Fibroblast of skin of abdomen (primary cell): ENCODE results near the gene TNFSF12.

Source experiments
- DNase-seq: peaks from one replicate; pipeline ENCODE4 v3.0.0-alpha.2; 2013

TNFSF12 gene

DNA sequence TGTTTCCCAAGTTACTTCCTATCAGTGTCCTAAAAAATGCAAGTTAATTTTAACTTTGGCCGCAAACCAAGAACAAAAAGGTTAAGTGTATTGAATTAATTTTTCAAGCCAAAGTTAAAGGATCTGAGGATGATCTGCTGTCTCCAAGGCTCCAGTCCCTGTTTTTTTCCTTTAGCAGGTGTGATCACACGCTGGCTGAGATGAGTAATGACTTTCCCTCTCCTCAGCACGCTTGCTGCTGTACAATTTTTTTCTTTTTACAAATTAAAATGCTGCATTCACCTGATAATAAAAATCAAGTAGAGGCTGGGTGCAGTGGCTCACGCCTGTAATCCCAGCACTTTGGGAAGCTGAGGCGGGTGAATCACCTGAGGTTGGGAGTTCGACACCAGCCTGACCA lies 3.9 kb upstream of the TNFSF12 start:
- no peak for DNase-seq

DNA sequence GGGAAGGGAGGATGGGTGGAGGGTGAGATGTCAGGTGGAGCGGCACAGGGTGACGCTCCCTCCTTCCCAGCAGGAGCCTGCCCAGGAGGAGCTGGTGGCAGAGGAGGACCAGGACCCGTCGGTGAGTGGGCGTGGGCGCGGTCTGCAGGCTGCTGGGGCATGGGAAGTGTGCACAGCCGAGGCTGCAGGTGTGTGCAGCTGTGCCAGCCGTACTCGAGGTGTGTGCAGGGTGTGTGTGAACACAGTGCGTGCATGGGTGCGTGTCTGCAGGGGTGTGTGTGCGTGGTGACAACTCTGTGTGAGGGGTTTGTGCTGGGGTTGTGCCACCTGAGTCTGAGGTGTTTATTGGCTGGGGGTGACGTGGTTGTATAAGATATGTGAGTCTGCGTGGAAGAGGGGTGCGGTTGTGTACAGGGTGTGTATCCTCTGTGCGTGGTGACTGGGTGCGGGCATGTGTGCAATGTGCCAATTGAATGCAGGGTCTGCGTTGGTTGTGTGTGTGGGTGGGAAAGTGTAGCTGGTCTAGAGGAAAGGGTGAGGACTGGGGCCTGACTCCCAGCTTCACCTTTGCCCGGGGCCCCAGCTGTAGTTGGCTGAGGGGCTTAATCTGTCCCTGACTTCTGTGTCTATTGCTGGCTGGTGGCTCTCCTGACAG lies 670 bp downstream of the TNFSF12 start:
- DNase-seq: no peak

DNA sequence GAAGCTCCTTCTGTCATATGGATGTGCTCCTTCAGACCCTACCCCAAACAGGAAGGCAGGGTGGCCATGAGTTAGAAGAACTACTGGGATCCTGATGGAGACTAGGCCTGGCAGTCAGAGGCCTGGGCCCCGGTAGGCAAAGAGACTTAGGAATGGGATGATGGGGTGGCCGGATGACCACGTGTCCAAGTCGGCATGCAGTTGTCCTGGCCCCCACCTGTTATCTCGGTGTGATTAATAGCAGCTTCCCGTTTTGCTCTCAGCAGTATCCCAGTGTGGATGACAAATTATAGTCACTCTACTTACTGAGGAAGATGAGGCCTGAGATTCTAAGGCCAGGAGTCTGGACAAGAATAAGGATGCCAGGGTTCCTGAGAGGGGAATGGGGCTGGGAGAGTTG lies 1.5 kb downstream of the TNFSF12 start:
- no peak for DNase-seq

DNA sequence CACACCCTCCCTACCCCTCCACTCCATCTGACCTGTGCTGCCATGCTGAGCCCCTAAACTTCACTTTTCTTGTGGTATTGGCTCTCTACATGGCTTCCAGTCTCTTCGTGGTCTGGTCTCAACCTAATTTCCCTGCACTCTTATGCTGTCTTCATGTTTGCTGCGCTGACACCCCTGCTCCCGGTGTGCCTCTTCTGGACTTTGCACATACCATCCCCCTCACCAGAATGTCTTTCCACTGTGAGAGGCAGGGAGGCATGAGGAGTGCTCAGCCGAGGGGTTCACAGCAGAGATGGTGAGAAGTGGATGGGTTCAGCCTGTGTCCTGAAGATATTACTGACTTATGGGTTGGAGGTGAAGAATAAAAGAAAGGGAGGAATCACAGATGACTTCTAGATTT lies 2.5 kb downstream of the TNFSF12 start:
- no peak for DNase-seq

DNA sequence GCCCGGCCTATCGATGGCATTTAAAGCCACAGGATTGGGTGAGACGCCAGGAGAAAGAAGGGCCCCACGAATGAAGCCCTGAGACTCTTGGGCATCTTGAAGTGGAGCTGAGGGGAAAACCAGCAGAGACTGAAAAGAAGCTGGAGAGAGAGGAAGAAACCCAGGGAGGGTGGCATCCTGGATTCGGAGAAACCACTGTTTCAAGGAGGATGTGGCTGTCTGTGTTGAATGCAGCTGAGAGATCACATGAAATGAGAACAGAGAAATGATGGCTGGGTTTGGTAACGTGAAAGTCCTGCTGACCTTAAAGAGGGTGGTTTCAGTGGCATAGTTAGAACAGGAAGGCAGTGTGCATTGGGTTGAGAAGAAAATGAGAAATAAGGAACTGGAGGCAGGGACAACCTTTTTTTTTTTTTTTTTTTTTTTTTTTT lies 3.8 kb downstream of the TNFSF12 start:
- no peak for DNase-seq

DNA sequence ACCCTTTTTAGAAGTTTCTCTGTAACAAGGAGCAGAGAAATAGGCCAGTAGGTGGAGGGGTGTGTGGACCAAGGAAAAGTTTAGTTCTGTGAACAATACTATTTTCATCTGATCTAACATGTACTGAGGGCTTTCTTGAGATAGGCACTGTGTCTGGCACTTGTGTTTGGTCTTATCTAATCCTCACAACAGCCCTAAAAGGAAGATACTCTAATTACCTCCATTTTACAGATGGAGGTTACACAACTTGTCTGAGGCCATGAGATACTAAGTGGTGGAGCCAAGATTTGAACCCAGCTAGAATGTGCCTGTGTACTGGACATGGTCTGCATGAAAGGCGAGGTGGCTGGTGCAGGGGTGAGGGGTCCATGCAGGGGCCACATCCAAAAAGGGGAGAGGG lies 4.5 kb downstream of the TNFSF12 start:
- no peak for DNase-seq

DNA sequence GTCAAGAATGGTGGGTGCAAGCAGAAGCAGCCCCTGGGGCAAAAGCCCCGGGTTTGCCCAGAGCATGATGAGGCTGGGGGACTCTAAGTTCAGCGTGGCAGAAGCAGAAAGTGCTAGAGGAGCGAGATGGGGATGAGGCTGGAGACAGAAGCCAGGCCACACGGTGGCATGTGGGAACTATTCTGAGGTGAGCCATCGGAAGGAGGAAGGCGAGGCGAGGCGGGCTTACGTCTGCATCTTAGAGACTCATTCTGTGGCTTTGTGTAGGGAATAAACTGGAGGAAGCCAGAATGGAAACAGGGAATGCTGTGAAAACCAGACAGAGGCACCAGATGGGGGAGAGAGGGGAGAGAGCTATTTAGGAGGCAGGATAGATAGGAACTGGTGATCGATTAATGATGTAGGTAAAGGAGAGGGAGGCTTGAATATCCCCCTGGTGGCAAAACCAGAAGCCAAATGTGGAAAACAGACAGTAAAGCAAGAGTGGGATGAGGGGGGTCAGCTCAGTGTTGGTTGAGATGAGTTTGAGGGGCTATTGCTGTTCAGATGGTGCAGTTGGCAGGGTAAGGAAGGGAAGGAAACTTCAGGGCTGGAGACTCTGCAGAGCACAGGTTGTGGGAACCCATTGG lies 6.6 kb downstream of the TNFSF12 start:
- no peak for DNase-seq

DNA sequence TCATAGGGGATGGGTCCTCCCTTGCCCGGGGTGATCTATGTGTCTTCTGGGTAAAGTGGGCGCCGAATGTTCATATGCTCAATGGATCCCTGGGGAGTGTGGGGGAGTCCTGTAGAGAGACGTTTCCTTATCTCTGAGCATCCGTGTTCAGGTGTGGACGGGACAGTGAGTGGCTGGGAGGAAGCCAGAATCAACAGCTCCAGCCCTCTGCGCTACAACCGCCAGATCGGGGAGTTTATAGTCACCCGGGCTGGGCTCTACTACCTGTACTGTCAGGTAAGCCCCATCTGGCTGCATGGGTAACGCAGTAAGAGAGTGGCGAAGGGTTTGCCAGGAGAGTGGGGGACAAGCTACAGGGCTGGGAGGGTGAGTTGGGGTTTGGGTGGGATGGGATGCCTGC lies 7.8 kb downstream of the TNFSF12 start:
- DNase-seq: no peak

DNA sequence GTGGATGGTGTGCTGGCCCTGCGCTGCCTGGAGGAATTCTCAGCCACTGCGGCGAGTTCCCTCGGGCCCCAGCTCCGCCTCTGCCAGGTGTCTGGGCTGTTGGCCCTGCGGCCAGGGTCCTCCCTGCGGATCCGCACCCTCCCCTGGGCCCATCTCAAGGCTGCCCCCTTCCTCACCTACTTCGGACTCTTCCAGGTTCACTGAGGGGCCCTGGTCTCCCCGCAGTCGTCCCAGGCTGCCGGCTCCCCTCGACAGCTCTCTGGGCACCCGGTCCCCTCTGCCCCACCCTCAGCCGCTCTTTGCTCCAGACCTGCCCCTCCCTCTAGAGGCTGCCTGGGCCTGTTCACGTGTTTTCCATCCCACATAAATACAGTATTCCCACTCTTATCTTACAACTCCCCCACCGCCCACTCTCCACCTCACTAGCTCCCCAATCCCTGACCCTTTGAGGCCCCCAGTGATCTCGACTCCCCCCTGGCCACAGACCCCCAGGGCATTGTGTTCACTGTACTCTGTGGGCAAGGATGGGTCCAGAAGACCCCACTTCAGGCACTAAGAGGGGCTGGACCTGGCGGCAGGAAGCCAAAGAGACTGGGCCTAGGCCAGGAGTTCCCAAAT lies 8.4 kb downstream of the TNFSF12 start:
- no peak for DNase-seq

DNA sequence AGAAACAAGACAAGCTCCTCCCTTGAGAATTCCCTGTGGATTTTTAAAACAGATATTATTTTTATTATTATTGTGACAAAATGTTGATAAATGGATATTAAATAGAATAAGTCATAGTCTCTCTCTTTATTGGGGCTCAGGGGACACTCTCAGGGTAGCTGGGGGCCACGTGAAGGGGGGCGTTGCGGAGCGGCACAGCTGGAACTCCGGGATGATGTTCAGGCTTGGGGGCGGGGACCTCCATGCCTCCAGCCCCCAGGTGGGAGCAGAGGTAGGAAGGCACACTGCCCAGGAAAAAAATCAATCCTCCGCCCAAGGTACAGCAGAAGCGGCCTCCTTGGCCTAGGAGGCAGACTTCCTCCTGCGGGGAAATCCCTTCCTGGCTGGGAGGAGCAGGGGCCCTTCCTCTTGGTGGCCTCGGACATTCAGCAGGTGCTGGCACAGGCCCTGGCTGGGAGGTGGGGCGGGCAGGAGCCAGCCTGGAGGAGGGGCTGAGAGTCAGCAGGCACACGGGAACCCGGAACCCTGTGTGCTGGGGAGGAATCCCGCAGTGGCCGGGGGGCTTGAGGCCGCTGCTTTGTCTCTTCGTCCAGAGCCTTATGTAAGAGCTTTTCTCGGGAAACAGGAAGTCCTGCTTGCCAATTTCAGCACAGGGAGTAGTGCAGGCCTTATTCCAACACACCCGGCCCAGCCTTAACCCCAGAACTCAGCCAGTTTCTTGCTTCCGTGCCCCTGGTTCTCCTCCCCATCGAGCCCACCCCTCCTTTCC lies 9.1 kb downstream of the TNFSF12 start:
- DNase-seq: no peak

DNA sequence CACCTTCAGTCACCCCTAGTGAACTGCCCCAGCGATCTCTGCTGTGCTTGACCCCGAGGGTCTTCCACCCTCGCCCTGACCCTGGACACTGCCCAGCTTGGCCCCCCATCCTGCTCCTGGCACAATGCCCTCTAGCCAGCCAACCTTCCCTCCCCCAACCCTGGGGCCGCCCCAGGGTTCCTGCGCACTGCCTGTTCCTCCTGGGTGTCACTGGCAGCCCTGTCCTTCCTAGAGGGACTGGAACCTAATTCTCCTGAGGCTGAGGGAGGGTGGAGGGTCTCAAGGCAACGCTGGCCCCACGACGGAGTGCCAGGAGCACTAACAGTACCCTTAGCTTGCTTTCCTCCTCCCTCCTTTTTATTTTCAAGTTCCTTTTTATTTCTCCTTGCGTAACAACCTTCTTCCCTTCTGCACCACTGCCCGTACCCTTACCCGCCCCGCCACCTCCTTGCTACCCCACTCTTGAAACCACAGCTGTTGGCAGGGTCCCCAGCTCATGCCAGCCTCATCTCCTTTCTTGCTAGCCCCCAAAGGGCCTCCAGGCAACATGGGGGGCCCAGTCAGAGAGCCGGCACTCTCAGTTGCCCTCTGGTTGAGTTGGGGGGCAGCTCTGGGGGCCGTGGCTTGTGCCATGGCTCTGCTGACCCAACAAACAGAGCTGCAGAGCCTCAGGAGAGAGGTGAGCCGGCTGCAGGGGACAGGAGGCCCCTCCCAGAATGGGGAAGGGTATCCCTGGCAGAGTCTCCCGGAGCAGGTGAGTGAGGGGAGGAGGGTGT lies 9.9 kb downstream of the TNFSF12 start, which contains the start of gene TNFSF13:
Gene TNFSF13 (plus strand): TSS at position 207 of the 776 bp plus-strand sequence. CDS start 290 bp downstream, at position 497.
- no peak for DNase-seq

DNA sequence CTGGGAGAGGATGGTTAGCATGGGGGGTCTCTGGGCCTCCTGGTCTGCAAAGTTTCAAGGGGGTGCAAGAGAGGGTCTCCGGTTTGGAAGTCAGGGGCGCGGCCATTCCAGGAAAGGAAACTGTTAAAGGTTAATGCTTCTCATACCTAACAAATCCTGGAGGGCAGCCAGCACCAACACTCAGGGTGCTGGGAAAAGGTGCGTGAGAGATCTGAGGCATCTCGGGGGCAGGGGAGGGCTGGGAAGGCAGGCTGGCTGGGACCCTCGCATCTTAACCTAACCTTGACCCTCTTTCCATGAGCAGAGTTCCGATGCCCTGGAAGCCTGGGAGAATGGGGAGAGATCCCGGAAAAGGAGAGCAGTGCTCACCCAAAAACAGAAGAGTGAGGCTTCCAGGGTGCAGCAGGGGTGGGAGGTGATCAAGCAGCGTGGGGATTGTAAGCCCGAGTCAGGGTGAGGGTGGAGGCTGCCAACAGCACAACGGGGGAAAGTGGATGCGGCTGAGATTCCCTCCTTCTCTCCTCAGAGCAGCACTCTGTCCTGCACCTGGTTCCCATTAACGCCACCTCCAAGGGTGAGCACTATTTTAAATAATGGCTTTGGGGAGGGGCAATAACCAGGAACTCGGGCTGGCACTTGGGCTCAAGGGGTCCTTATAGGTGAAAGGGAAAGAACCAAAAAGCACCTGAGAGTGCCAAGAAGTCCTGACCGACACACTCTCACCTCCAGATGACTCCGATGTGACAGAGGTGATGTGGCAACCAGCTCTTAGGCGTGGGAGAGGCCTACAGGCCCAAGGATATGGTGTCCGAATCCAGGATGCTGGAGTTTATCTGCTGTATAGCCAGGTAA lies 10.7 kb downstream of the TNFSF12 start:
- no peak for DNase-seq

DNA sequence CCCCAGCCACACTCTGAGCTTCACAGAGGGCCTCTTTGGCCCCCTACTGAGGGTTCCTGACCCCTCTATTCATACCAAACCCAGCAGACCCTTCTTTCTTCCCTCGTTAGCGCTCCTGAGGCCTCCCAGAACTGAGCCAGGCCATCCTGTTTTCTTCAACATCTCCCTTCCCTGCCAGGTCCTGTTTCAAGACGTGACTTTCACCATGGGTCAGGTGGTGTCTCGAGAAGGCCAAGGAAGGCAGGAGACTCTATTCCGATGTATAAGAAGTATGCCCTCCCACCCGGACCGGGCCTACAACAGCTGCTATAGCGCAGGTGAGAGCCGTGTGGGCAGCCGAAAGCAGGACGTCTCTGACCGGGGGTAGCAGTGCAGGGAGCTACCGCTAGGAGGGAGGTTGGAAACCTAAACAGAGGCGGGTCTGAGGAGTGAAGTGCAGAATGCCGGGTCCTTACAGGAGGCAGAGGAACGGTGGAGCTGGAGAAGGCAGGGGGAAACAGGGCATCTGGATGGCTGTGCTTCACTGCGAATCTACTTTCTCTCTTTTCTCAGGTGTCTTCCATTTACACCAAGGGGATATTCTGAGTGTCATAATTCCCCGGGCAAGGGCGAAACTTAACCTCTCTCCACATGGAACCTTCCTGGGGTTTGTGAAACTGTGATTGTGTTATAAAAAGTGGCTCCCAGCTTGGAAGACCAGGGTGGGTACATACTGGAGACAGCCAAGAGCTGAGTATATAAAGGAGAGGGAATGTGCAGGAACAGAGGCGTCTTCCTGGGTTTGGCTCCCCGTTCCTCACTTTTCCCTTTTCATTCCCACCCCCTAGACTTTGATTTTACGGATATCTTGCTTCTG lies 11.5 kb downstream of the TNFSF12 start:
- peak; percentile 53 for DNase-seq

DNA sequence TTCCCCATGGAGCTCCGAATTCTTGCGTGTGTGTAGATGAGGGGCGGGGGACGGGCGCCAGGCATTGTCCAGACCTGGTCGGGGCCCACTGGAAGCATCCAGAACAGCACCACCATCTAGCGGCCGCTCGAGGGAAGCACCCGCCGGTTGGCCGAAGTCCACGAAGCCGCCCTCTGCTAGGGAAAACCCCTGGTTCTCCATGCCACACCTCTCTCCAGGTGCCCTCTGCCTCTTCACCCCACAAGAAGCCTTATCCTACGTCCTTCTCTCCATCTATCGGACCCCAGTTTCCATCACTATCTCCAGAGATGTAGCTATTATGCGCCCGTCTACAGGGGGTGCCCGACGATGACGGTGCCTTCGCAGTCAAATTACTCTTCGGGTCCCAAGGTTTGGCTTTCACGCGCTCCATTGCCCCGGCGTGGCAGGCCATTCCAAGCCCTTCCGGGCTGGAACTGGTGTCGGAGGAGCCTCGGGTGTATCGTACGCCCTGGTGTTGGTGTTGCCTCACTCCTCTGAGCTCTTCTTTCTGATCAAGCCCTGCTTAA lies 12.2 kb downstream of the TNFSF12 start:
- DNase-seq: peak; percentile 81

DNA sequence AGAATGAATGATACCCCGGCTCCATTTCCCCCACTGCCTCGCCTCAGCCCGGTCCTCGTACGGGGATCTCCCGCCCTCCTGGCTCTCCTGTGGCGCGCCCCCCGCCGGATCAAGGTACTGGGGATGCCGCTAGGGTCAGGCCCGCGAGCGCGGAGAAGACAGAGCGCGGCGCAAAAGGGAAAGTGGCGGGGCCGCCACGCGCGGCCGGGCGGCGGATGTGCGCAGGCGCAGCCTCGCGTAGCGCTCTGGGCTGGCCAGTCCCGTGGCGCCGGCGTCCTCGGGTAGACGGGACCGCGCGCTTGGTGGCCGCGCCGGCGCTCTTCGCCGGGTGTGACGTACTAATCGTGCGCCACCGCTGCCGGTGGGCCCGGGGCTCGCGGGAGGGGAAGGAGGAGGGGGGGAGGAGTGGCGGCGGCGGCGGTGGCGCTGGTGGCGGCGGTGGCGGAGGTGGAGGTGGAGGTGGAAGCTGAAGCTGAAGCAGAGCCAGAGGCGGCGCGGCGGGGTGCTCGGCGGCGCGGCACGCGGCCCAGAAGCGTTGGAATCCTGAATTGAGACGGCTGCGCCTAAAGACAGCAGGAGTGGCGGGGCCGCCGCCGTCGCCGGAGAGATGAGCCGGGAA lies 12.8 kb downstream of the TNFSF12 start, which contains the start of gene SENP3:
Gene SENP3 (plus strand): TSS at position 331 of the 619 bp plus-strand sequence. CDS start 1,158 bp downstream, outside the sequence.
- peak; percentile 91 for DNase-seq

DNA sequence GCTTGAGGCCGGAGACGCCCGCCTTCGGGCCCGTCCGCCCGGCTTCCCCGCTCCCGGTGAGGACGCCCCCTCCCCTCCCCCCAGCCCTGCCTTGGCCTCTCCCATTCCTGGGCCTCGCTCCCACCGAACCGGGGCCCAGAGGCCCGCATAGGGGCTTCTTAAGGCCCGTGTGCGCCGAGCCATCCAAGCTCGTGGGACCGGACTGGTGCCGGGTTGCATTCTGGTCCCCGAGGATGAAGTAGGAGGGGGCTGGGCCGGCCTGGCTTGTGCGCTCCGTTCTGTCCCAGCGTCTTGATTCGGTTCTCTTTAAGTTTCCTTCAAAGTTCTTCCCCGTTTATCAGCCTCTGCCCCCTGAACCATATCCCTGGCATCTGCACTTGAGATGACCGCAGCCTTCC lies 13.3 kb downstream of the TNFSF12 start:
- DNase-seq: no peak

DNA sequence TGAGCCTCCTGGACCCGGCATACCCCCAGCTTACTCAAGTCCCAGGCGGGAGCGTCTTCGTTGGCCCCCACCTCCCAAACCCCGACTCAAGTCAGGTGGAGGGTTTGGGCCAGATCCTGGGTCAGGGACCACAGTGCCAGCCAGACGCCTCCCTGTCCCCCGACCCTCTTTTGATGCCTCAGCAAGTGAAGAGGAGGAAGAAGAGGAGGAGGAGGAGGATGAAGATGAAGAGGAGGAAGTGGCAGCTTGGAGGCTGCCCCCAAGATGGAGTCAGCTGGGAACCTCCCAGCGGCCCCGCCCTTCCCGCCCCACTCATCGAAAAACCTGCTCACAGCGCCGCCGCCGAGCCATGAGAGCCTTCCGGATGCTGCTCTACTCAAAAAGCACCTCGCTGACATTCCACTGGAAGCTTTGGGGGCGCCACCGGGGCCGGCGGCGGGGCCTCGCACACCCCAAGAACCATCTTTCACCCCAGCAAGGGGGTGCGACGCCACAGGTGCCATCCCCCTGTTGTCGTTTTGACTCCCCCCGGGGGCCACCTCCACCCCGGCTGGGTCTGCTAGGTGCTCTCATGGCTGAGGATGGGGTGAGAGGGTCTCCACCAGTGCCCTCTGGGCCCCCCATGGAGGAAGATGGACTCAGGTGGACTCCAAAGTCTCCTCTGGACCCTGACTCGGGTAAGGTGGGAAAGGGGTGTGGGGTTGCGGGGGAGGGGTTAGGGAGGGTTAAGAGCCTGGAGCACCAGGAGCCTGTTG lies 14.4 kb downstream of the TNFSF12 start:
- DNase-seq: no peak

DNA sequence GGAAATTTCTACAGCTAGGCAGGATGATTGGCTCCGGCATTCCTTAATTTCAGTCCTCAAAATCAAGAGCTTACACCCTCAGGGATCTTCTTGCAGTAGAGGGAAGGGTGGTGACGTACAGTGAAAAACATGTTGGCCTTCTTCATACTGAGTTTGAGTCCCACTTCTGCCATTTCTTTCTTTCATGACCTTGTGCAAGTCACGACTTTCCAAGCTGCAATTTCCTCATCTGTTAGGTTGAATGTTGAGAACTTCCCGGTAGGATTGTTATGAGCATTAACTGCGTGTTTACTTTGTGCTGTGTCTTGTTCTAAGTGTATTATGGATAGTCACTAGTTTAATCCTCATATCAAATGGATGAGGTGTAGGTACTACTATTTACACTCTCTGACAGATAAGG lies 20.7 kb downstream of the TNFSF12 start:
- DNase-seq: no peak

DNA sequence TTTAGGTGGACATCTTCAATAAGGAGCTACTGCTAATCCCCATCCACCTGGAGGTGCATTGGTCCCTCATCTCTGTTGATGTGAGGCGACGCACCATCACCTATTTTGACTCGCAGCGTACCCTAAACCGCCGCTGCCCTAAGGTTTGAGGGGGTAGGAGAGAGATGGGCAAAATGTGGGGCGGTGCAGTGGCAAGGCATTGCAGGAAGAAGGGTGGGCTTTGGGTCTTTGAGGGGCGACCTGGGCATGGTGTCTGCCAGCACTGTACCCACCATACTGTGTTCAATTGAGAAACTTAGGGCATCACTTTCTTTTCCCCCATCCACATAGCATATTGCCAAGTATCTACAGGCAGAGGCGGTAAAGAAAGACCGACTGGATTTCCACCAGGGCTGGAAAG lies 21.5 kb downstream of the TNFSF12 start:
- no peak for DNase-seq
